K562 (cell line): ENCODE data around the gene PTPRT.

Experiments used
- CEBPB ChIP-seq: fragments of 450-650 bp; IDR thresholded peaks from 2 replicates; pipeline ENCODE4 v1.6.1; 2016; ENCODE audit warnings: missing genetic modification characterization, missing compliant biosample characterization
- RBBP5 ChIP-seq: fragments of 200-600 bp; sonication (generic); IDR thresholded peaks from 2 replicates; pipeline ENCODE4 v1.6.1; 2012; ENCODE audit warnings: borderline replicate concordance, mild to moderate bottlenecking, low read length, control low read depth, inconsistent platforms; ENCODE audit not compliant: insufficient read depth, poor library complexity, severe bottlenecking
- TF ChIP-seq, protein P1 (sequence below), 3 experiments: IDR thresholded peaks in 2 of 3; conservative IDR thresholded peaks in 1 of 3; 2 replicates each; pipeline ENCODE4 v1.5.1; 2011 to 2012; ENCODE audit warnings: low read length in 3 of 3, mild to moderate bottlenecking in 3 of 3, control low read depth in 2 of 3, improper control_type of control experiment in 1 of 3, inconsistent platforms in 1 of 3, low read depth in 1 of 3, mixed read lengths in 1 of 3, moderate library complexity in 1 of 3; ENCODE audit not compliant: insufficient read depth in 2 of 3

DNA sequence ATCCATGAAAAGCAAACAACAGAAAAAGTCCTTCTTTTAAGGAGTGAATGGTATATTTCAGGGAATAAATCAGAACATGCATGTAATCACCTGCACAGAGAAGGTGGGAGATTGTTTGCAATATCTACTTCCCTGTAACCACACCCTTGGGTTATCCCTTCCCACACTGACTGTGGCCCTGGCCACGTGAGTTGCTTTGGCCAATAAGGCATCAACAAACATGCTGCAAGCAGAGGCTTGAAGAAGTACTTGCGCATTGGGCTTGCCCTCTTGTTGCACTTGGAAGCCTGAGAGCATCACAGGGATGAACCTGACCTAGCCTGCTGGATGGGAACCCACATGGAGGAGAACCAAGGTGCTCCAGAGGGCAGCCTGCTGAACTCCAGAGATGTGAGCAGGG is 208.5 kb downstream of the PTPRT start:
- TF ChIP-seq, protein P1, sequence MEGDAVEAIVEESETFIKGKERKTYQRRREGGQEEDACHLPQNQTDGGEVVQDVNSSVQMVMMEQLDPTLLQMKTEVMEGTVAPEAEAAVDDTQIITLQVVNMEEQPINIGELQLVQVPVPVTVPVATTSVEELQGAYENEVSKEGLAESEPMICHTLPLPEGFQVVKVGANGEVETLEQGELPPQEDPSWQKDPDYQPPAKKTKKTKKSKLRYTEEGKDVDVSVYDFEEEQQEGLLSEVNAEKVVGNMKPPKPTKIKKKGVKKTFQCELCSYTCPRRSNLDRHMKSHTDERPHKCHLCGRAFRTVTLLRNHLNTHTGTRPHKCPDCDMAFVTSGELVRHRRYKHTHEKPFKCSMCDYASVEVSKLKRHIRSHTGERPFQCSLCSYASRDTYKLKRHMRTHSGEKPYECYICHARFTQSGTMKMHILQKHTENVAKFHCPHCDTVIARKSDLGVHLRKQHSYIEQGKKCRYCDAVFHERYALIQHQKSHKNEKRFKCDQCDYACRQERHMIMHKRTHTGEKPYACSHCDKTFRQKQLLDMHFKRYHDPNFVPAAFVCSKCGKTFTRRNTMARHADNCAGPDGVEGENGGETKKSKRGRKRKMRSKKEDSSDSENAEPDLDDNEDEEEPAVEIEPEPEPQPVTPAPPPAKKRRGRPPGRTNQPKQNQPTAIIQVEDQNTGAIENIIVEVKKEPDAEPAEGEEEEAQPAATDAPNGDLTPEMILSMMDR (IDR thresholded peaks at IDR 0.05 in 2 of 3, conservative IDR thresholded peaks at IDR 0.05 in 1 of 3; ENCODE audit: insufficient read depth in 2 of 3, low read depth in 1 of 3, low read length in 3 of 3): no peak
- TF ChIP-seq CEBPB (tag) (no peak), RBBP5 (no peak)
